Measurements from ENCODE around the gene ST6GALNAC5.

- TF ChIP-seq, protein P1, sequence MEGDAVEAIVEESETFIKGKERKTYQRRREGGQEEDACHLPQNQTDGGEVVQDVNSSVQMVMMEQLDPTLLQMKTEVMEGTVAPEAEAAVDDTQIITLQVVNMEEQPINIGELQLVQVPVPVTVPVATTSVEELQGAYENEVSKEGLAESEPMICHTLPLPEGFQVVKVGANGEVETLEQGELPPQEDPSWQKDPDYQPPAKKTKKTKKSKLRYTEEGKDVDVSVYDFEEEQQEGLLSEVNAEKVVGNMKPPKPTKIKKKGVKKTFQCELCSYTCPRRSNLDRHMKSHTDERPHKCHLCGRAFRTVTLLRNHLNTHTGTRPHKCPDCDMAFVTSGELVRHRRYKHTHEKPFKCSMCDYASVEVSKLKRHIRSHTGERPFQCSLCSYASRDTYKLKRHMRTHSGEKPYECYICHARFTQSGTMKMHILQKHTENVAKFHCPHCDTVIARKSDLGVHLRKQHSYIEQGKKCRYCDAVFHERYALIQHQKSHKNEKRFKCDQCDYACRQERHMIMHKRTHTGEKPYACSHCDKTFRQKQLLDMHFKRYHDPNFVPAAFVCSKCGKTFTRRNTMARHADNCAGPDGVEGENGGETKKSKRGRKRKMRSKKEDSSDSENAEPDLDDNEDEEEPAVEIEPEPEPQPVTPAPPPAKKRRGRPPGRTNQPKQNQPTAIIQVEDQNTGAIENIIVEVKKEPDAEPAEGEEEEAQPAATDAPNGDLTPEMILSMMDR (conservative IDR thresholded peaks at IDR 0.05 in 1 of 2, IDR thresholded peaks at IDR 0.05 in 1 of 2; ENCODE audit: extremely low read depth in 1 of 2, insufficient read depth in 1 of 2, low read depth in 1 of 2, low read length in 2 of 2): no peak
- no peak for TF ChIP-seq EZH2 (IDR thresholded peaks at IDR 0.05; ENCODE audit: borderline replicate concordance, low read length)
Observed at GRCh38 chr1:76933847-76934815, 66.9 kb downstream of the ST6GALNAC5 start.

All from mammary epithelial cell (primary cell).